ENCODE data around the gene GAPVD1.
"Not testable (repeated sequence)": the region's sequence is repeated elsewhere in the genome, so short reads cannot be mapped to it uniquely, and the experiment has no call there.

The GAPVD1 gene

GRCh38 chr9:125243792-125244260 lies 17.8 kb upstream of the GAPVD1 start:
- DNase-seq (ENCODE audit: low read depth in 2 of 2, low spot score in 1 of 2), result no peak

DNA sequence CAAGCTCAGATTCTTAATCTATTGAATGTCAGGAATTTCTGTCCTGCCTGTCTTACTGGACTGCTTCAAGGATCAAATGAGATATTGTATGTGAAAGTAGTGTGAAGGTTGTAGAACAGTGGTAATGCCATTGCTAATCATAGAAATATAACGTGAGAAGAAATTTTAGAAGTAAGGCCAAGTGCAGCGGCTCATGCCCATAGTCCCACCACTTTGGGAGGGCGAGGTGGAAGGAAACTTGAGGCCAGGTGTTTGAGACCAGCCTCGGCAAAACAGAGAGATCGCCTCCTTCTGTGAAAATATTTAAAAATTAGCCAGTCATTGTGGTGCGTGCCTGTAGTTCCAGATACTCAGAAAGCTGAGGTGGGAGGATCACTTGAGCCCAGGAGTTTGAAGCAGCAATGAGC lies 15.4 kb upstream of the GAPVD1 start:
- no peak for DNase-seq (ENCODE audit: low read depth in 2 of 2, low spot score in 1 of 2)

DNA sequence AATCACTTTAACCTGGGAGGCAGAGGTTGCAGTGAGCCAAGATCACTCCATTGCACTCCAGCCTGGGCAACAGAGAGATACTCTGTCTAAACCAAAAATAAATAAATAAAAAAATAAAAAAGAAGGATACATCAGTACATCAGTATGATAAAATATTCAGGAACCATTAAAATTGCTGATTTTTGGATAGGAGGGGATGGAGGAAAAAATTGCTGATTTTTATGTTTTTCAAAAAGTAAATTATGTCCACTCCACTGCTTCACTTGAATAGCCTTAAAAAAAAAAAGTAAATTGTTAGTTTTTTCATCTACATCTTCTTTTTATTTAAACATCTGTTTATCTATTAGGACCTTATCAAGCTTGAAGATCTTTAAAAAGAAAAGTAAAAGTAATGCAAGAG lies 7.4 kb upstream of the GAPVD1 start:
- DNase-seq (ENCODE audit: low read depth in 2 of 2, low spot score in 1 of 2), result no peak

- DNase-seq (ENCODE audit: low read depth in 2 of 2, low spot score in 1 of 2), result no peak
Observed at GRCh38 chr9:125255781-125256391, 5.7 kb upstream of the GAPVD1 start.

GRCh38 chr9:125258160-125258785 lies 3.4 kb upstream of the GAPVD1 start:
- DNase-seq (ENCODE audit: low read depth in 2 of 2, low spot score in 1 of 2), result no peak

GRCh38 chr9:125258832-125259534 lies 2.6 kb upstream of the GAPVD1 start:
- no peak for DNase-seq (ENCODE audit: low read depth in 2 of 2, low spot score in 1 of 2)

DNA sequence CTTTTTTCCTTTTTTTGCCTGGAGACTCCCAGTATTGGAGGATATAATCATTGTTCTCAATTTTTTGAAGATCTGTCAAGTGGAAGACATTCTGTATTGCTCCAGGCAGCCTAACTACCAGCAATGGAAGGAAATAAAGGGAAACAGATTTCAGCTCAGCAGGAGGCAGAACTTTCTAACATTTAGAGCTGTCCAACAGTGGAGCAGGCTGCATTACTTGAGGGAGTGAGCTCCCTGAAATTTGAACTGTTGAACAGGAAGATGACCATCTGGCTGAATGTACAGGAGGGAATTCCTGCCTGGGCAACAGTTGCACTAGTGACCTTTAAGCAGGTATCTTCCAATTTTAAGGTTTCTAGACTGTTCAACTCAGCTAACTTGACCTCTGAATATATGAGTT lies 1.1 kb upstream of the GAPVD1 start:
- no peak for DNase-seq (ENCODE audit: low read depth in 2 of 2, low spot score in 1 of 2)

GRCh38 chr9:125262294-125262991 lies 817 bp downstream of the GAPVD1 start:
- DNase-seq (ENCODE audit: low read depth in 2 of 2, low spot score in 1 of 2), result no peak

- not testable (repeated sequence) for DNase-seq (ENCODE audit: low read depth in 2 of 2, low spot score in 1 of 2)
Observed at GRCh38 chr9:125264068-125264467, 2.4 kb downstream of the GAPVD1 start.

- DNase-seq (ENCODE audit: low read depth in 2 of 2, low spot score in 1 of 2), result no peak
Observed at GRCh38 chr9:125268394-125269013, 6.9 kb downstream of the GAPVD1 start.

DNA sequence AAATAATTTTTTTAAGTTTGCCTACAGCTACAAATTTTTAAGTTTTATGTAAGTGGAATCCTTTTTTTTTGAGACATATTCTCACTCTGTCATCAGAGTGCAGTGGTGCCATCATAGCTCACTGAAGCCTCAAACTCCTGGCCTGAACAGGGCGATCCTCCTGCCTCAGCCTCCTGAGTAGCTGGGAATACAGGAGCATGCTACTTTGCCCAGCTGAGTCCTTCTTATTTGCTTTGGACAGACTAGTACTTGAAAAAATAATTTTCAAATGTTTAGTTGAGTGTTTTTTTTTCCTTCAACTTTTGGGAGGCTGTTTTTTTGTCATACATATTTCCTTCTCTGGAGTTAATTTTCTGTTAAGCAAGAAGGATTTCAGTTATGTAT lies 7.4 kb downstream of the GAPVD1 start:
- no peak for DNase-seq (ENCODE audit: low read depth in 2 of 2, low spot score in 1 of 2)

GRCh38 chr9:125271081-125271480 lies 9.5 kb downstream of the GAPVD1 start:
- DNase-seq (ENCODE audit: low read depth in 2 of 2, low spot score in 1 of 2), result no peak

DNA sequence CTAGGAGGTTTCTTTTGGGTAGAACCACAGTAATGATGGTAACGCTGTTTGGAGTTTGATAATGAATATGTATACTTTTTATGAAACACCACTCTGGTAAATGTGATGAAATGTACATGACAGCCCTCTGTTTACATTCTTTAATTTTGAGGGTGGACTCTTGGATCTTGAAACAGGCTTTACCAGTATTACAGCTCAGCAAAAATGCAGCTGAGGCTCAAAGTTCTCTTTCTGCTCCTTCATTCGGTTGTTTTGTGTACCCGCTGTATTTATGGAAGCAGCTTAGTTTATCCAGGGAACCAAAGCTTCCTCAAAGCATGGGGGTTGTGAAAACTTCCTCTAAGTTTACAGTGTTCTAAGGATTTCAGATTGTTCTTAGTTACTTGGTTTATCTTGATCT lies 11.1 kb downstream of the GAPVD1 start:
- no peak for DNase-seq (ENCODE audit: low read depth in 2 of 2, low spot score in 1 of 2)

DNA sequence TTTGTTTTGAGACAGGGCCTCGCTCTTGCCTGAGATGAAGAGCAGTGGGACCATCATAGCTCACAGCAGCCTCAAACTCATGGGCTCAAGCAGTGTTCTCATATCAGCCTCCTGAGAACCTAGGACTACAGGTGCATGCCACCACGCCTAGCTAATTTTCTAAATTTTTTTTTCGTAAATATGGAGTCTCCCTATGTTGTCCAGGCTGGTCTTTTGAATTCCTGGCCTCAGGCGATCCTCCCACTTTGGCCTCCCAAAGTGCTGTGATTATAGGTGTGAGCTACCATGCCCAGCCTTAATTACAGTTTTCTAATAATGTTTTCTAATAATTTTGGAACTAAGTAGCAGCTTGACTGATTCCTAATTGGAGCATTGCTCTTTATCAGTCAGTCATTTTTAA lies 15.1 kb downstream of the GAPVD1 start:
- no peak for DNase-seq (ENCODE audit: low read depth in 2 of 2, low spot score in 1 of 2)

- DNase-seq (ENCODE audit: low read depth in 2 of 2, low spot score in 1 of 2), result no peak
Observed at GRCh38 chr9:125277411-125277810, 15.8 kb downstream of the GAPVD1 start.

GRCh38 chr9:125280945-125281344 lies 19.3 kb downstream of the GAPVD1 start:
- no peak for DNase-seq (ENCODE audit: low read depth in 2 of 2, low spot score in 1 of 2)

DNA sequence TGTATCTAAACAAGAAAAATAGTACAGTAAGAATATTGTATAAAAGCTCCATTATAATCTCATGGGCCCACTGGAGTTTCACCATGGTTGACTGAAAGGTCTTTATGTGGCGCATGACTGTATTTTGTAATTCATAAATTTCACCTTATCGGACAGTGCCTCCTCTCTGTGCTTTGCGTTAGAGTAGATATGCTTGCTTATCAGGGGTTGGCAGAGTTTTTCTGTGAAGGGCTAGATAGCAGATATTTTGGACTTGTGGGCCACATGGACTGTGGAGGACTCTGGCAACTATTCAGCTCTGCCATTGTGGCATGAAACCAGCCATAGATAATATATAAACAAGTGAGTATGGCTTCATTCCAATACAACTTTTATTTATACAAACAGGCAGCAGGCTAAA lies 23.2 kb downstream of the GAPVD1 start:
- DNase-seq (ENCODE audit: low read depth in 2 of 2, low spot score in 1 of 2), result no peak

GRCh38 chr9:125286935-125287433 lies 25.4 kb downstream of the GAPVD1 start:
- DNase-seq (ENCODE audit: low read depth in 2 of 2, low spot score in 1 of 2), result not testable (repeated sequence)

DNA sequence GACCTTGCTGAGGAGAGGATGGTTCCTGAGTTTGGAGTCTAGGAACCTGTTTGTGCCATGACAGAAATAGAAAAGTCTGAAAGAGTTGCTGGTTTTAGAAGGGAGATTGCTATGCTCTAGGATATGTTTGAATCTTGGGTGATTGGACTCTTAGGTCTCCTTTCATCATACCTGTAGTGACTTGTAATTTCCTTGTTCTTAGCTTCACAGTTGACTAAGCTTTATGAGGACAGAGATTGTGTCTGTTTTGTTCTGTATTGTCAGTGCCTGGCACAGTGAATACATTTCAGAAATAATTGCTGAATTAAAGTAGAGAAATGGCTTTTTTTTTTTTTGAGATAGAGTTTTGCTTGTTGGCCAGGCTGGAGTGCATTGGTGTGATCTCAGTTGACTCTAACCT lies 31.5 kb downstream of the GAPVD1 start:
- no peak for DNase-seq (ENCODE audit: low read depth in 2 of 2, low spot score in 1 of 2)

- DNase-seq (ENCODE audit: low read depth in 2 of 2, low spot score in 1 of 2), result no peak
Observed at GRCh38 chr9:125295657-125296056, 34.0 kb downstream of the GAPVD1 start.

GRCh38 chr9:125296843-125297372 lies 35.3 kb downstream of the GAPVD1 start:
- no peak for DNase-seq (ENCODE audit: low read depth in 2 of 2, low spot score in 1 of 2)

Data from stimulated activated CD8-positive, alpha-beta memory T cell treated with anti-CD3 and anti-CD28 coated beads, Interleukin-4, amount 100 ng/mL, for 1 hour (primary cell).